ENCODE measurements around the gene ZPR1. TPM values are rescaled to one million over a fixed set of nuclear protein-coding genes. Genes with fewer than 3 reads are reported as not detected.
"Not testable (repeated sequence)": the region's sequence is repeated elsewhere in the genome, so short reads cannot be mapped to it uniquely, and the experiment has no call there.

The ZPR1 gene
- total RNA-seq = 100 to 1,000 TPM; 140 to 145 (median 142) TPM

GRCh38 chr11:116787786-116788486, at the start of gene ZPR1:
Gene ZPR1, minus strand, starts transcription at chr11:116788023. Its CDS starts 33 bp downstream, at chr11:116787990.
- DNase-seq (peak; percentile 79), ATAC-seq (peak; percentile 85 to 88)
- peaks cover 53% of the 10 kb centered on the region for H3K4me1 Mint-ChIP-seq (ENCODE audit: low read depth)
- H3K9me3 Mint-ChIP-seq = no peaks in the 10 kb centered on the region
- H3K4me3 Mint-ChIP-seq = peak within 1 kb of the TSS; percentile 94
- H3K36me3 Mint-ChIP-seq (ENCODE audit: insufficient read depth) = peaks cover 35% of the 10 kb centered on the region
- H3K27me3 Mint-ChIP-seq (ENCODE audit: low read depth) = no peaks in the 10 kb centered on the region

DNA sequence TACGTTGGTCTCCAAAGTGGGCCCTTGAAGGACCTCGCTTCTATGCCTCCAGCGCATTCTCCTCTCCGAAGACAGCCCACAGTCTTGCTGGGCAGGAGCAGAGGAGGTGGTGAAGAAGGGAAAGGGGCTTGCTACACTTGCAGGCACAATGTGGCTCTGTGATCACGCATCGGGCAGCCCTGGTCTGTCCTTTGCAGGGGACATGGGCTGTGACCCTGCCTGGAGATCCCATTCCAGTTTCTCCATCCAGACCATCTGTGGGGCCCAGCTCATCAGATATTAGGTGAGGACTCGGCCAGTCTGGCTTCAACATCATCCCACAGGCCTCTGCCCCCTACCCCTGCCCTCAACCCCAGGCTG, 48.8 kb upstream of the ZPR1 start:
- ATAC-seq = no peak
- Mint-ChIP-seq H3K9me3 (no peaks in the 10 kb centered on the region), H3K27me3 (ENCODE audit: low read depth) (no peaks in the 10 kb centered on the region)

DNA sequence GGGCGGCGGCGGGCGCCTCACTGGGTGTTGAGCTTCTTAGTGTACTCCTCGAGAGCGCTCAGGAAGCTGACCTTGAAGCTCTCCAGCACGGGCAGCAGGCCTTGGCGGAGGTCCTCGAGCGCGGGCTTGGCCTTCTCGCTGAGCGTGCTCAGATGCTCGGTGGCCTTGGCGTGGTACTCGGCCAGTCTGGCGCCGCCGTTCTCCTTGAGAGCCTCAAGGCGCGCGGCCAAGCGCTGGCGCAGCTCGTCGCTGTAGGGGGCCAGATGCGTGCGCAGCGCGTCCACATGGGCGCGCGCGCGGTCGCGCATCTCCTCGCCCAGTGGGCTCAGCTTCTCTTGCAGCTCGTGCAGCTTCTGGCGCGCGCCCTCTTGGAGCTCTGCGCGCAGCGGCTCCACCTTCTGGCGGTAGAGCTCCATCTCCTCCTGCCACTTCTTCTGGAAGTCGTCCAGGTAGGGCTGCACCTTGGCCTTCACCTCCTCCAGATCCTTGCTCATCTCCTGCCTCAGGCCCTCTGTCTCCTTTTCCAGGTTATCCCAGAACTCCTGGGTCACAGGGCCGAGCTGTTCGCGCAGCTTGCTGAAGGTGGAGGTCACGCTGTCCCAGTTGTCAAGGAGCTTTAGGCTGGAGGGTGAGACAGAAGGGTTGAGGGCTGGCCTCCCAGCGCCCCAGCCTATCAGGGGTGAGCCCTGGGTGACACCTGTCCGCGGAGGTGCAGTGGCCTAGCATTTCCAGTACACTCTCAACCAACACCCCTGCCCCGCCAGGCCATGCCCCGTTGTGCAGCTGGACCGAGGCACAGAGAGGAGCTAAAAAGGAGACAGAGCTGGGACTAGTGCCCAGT, 48.2 kb upstream of the ZPR1 start:
- Mint-ChIP-seq H3K4me1 (ENCODE audit: low read depth) (peaks cover 8% of the 10 kb centered on the region), H3K27me3 (ENCODE audit: low read depth) (no peaks in the 10 kb centered on the region), H3K36me3 (ENCODE audit: insufficient read depth) (no peaks in the 10 kb centered on the region), H3K4me3 (peak overlapping the region; percentile 67), H3K9me3 (no peaks in the 10 kb centered on the region)
- ATAC-seq (peak; percentile 94), DNase-seq (peak; percentile 72)

More for the DNA sequence above, 48.8 kb upstream of the ZPR1 start:
- DNase-seq = no peak
- Mint-ChIP-seq H3K4me3 (no peak overlapping the region), H3K4me1 (ENCODE audit: low read depth) (peaks cover 8% of the 10 kb centered on the region), H3K36me3 (ENCODE audit: insufficient read depth) (no peaks in the 10 kb centered on the region)

GRCh38 chr11:116835042-116835772, 47.4 kb upstream of the ZPR1 start:
- Mint-ChIP-seq H3K4me1 (ENCODE audit: low read depth) (peaks cover 8% of the 10 kb centered on the region), H3K27me3 (ENCODE audit: low read depth) (no peaks in the 10 kb centered on the region), H3K4me3 (peak overlapping the region; percentile 67), H3K36me3 (ENCODE audit: insufficient read depth) (no peaks in the 10 kb centered on the region), H3K9me3 (no peaks in the 10 kb centered on the region)
- DNase-seq = no peak
- no peak for ATAC-seq

DNA sequence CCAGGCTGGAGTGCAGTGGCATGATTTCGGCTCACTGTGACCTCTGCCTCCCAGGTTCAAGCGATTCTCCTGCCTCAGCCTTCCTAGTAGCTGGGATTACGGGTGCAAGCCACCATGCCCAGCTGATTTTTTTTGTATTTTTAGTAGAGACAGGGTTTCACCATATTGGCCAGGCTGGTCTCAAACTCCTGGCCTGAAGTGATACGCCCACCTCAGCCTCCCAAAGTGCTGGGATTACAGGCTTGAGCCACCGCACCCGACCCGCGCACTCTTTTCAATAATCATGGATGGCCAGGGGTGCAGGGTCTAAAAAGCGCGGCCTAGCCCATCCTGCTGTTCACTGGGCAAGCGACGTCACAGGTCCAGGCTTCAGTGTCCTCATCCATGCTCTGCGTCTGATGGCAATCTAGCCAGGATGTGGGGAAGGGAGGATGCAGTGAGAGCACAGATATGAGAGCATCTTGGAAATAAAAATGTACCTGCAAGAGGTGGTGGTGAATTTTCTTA, 46.8 kb upstream of the ZPR1 start:
- ATAC-seq; H3K9me3 Mint-ChIP-seq; H3K4me1 Mint-ChIP-seq (ENCODE audit: low read depth); H3K36me3 Mint-ChIP-seq (ENCODE audit: insufficient read depth); DNase-seq; H3K27me3 Mint-ChIP-seq (ENCODE audit: low read depth): not testable (repeated sequence)
- peak overlapping the region; percentile 27 for H3K4me3 Mint-ChIP-seq

GRCh38 chr11:116833816-116834534, 46.2 kb upstream of the ZPR1 start:
- DNase-seq (no peak), ATAC-seq (no peak)
- Mint-ChIP-seq H3K4me3 (no peak overlapping the region), H3K9me3 (no peaks in the 10 kb centered on the region), H3K4me1 (ENCODE audit: low read depth) (peaks cover 8% of the 10 kb centered on the region), H3K27me3 (ENCODE audit: low read depth) (no peaks in the 10 kb centered on the region), H3K36me3 (ENCODE audit: insufficient read depth) (no peaks in the 10 kb centered on the region)

DNA sequence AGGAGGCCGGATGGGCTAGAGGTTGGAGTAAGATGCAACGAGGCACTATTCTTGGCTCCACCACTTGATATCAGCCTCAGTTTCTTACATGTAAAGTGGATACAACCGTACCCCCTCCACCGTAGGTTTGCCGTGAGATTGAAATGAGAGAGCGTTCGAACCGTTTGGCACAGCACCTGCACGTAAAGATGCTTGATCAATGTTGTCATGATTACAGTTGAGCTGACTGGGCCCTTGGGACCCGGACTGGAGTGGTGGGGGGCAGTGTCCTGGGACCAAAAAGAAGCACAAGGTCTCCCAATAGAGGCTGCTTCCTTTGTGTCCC, 45.6 kb upstream of the ZPR1 start:
- peaks cover 8% of the 10 kb centered on the region for H3K4me1 Mint-ChIP-seq (ENCODE audit: low read depth)
- H3K36me3 Mint-ChIP-seq (ENCODE audit: insufficient read depth) = no peaks in the 10 kb centered on the region
- H3K9me3 Mint-ChIP-seq = no peaks in the 10 kb centered on the region
- no peak overlapping the region for H3K4me3 Mint-ChIP-seq
- H3K27me3 Mint-ChIP-seq (ENCODE audit: low read depth) = no peaks in the 10 kb centered on the region
- no peak for DNase-seq
- ATAC-seq = no peak

DNA sequence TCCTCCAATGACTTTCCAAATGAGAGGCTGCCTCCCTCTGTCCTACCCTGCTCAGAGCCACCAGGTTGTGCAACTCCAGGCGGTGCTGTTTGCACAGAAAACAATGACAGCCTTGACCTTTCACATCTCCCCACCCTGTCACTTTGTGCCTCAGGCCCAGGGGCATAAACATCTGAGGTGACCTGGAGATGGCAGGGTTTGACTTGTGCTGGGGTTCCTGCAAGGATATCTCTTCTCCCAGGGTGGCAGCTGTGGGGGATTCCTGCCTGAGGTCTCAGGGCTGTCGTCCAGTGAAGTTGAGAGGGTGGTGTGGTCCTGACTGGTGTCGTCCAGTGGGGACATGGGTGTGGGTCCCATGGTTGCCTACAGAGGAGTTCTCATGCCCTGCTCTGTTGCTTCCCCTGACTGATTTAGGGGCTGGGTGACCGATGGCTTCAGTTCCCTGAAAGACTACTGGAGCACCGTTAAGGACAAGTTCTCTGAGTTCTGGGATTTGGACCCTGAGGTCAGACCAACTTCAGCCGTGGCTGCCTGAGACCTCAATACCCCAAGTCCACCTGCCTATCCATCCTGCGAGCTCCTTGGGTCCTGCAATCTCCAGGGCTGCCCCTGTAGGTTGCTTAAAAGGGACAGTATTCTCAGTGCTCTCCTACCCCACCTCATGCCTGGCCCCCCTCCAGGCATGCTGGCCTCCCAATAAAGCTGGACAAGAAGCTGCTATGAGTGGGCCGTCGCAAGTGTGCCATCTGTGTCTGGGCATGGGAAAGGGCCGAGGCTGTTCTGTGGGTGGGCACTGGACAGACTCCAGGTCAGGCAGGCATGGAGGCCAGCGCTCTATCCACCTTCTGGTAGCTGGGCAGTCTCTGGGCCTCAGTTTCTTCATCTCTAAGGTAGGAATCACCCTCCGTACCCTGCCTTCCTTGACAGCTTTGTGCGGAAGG, 44.8 kb upstream of the ZPR1 start:
- Mint-ChIP-seq H3K36me3 (ENCODE audit: insufficient read depth) (no peaks in the 10 kb centered on the region), H3K9me3 (no peaks in the 10 kb centered on the region), H3K27me3 (ENCODE audit: low read depth) (no peaks in the 10 kb centered on the region), H3K4me3 (no peak overlapping the region), H3K4me1 (ENCODE audit: low read depth) (peaks cover 8% of the 10 kb centered on the region)
- ATAC-seq (no peak), DNase-seq (no peak)

DNA sequence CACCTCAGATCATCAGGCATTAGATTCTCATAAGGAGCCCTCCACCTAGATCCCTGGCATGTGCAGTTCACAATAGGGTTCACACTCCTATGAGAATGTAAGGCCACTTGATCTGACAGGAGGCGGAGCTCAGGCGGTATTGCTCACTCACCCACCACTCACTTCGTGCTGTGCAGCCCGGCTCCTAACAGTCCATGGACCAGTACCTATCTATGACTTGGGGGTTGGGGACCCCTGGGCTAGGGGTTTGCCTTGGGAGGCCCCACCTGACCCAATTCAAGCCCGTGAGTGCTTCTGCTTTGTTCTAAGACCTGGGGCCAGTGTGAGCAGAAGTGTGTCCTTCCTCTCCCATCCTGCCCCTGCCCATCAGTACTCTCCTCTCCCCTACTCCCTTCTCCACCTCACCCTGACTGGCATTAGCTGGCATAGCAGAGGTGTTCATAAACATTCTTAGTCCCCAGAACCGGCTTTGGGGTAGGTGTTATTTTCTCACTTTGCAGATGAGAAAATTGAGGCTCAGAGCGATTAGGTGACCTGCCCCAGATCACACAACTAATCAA, 44.0 kb upstream of the ZPR1 start:
- no peak for DNase-seq
- H3K4me3 Mint-ChIP-seq = no peak overlapping the region
- H3K9me3 Mint-ChIP-seq = no peaks in the 10 kb centered on the region
- ATAC-seq = no peak
- peaks cover 8% of the 10 kb centered on the region for H3K4me1 Mint-ChIP-seq (ENCODE audit: low read depth)
- no peaks in the 10 kb centered on the region for H3K27me3 Mint-ChIP-seq (ENCODE audit: low read depth)
- no peaks in the 10 kb centered on the region for H3K36me3 Mint-ChIP-seq (ENCODE audit: insufficient read depth)

DNA sequence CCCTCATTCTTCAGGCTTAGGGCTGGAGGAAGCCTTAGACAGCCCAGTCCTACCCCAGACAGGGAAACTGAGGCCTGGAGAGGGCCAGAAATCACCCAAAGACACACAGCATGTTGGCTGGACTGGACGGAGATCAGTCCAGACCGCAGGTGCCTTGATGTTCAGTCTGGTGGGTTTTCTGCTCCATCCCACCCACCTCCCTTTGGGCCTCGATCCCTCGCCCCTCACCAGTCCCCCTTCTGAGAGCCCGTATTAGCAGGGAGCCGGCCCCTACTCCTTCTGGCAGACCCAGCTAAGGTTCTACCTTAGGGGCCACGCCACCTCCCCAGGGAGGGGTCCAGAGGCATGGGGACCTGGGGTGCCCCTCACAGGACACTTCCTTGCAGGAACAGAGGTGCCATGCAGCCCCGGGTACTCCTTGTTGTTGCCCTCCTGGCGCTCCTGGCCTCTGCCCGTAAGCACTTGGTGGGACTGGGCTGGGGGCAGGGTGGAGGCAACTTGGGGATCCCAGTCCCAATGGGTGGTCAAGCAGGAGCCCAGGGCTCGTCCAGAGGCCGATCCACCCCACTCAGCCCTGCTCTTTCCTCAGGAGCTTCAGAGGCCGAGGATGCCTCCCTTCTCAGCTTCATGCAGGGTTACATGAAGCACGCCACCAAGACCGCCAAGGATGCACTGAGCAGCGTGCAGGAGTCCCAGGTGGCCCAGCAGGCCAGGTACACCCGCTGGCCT, 42.5 kb upstream of the ZPR1 start:
- no peaks in the 10 kb centered on the region for H3K9me3 Mint-ChIP-seq
- H3K4me3 Mint-ChIP-seq = no peak overlapping the region
- H3K27me3 Mint-ChIP-seq (ENCODE audit: low read depth) = no peaks in the 10 kb centered on the region
- ATAC-seq = no peak
- no peak for DNase-seq
- H3K4me1 Mint-ChIP-seq (ENCODE audit: low read depth) = peaks cover 6% of the 10 kb centered on the region
- no peaks in the 10 kb centered on the region for H3K36me3 Mint-ChIP-seq (ENCODE audit: insufficient read depth)

GRCh38 chr11:116829525-116830183, 41.8 kb upstream of the ZPR1 start, which contains the start of gene APOC3:
Gene APOC3, plus strand, starts transcription at chr11:116829907. Its CDS starts 676 bp downstream, at chr11:116830583.
- H3K4me3 Mint-ChIP-seq = no peak within 1 kb of the TSS

More at GRCh38 chr11:116829525-116830183, 41.8 kb upstream of the ZPR1 start, which contains the start of gene APOC3:
- peaks cover under 1% of the 10 kb centered on the region for H3K4me1 Mint-ChIP-seq (ENCODE audit: low read depth)
- ATAC-seq (no peak), DNase-seq (no peak)
- H3K27me3 Mint-ChIP-seq (ENCODE audit: low read depth) = no peaks in the 10 kb centered on the region
- H3K36me3 Mint-ChIP-seq (ENCODE audit: insufficient read depth) = no peaks in the 10 kb centered on the region
- no peaks in the 10 kb centered on the region for H3K9me3 Mint-ChIP-seq

Data from activated T-cell treated with anti-CD3 and anti-CD28 coated beads, Interleukin-2, amount 50 U/mL, for 4 hours (primary cell).